Ovary (tissue), 3 donors: Measurements from ENCODE around the gene MMP24OS.

Source experiments
- POLR2A ChIP-seq: fragments of 450-650 bp; IDR thresholded peaks from one replicate; pipeline ENCODE4 v1.6.1; 2017; ENCODE audit warnings: antibody characterized with exemption, mild to moderate bottlenecking, moderate library complexity
- TF ChIP-seq, protein P1 (sequence below), 3 donors: fragments of 450-650 bp in 2 of 3; fragments of 200-600 bp in 1 of 3; IDR thresholded peaks; one replicate each; pipeline versions ENCODE4 v1.5.1 to v1.8.0; 2016 to 2022; ENCODE audit warnings: antibody characterized with exemption in 3 of 3, mild to moderate bottlenecking in 1 of 3
- donor health status: DM: no; HTN: no; CAD: no.

DNA sequence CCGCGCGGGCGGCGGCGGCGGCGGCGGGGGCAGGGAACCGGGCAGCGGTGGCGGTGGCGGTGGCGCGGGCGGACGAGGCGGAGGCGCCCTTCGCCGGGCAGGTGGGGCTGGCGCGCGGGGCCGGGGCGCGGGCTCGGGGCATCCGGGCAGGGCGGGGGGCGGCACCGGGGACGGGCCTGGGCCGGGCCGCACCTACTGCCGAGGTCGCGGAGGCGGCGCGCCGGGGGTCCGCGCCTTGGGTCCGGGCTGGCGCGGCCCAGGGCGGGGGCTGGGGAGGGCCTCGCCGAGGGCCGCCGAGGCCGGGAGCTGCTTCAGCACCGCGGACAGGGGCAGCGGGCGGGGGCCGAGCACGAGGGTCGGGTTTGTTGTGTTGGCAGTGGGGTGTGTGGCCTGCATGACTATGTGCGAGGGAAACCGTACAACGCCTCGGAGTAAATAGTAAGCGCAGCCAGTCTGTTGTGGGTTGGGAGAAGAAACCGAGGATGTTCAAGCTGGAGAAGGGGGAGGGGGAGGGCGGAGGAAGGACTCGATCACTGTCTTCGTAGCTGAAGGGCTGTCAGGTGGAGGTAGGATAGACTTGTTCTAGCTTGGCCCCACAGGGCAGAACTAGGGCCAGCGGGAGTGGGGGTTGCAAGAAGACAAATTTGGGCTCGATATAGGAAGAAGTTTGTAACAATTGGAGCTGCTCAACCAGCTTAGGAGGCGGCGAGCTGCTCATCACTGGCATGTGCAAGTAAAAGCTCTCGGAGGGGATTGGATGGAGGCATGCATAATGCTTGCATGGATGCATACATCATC, 50.8 kb downstream of the MMP24OS start:
- TF ChIP-seq, protein P1, sequence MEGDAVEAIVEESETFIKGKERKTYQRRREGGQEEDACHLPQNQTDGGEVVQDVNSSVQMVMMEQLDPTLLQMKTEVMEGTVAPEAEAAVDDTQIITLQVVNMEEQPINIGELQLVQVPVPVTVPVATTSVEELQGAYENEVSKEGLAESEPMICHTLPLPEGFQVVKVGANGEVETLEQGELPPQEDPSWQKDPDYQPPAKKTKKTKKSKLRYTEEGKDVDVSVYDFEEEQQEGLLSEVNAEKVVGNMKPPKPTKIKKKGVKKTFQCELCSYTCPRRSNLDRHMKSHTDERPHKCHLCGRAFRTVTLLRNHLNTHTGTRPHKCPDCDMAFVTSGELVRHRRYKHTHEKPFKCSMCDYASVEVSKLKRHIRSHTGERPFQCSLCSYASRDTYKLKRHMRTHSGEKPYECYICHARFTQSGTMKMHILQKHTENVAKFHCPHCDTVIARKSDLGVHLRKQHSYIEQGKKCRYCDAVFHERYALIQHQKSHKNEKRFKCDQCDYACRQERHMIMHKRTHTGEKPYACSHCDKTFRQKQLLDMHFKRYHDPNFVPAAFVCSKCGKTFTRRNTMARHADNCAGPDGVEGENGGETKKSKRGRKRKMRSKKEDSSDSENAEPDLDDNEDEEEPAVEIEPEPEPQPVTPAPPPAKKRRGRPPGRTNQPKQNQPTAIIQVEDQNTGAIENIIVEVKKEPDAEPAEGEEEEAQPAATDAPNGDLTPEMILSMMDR (IDR thresholded peaks at IDR 0.05): no peak
- no peak for TF ChIP-seq POLR2A
